Neural progenitor cell (in vitro differentiated cells): Measurements from ENCODE around the gene PDLIM5. TPM values are rescaled to one million over a fixed set of nuclear protein-coding genes. Genes with fewer than 3 reads are reported as not detected.
A peak's percentile ranks its signal among the peaks of the same experiment; 100 is the strongest.

Experiments used
- DNase-seq: peaks from one replicate; pipeline ENCODE4 v3.0.0-alpha.2; 2016; ENCODE audit warnings: low spot score
- H2AFZ ChIP-seq: fragments of 200-600 bp; sonication (generic); replicated peaks from 2 replicates; pipeline ENCODE4 v1.6.1; 2016; ENCODE audit warnings: antibody characterized with exemption
- H3F3A ChIP-seq: fragments of 200-600 bp; sonication (generic); 2 replicates; pipeline ENCODE4 v1.6.1; 2016; ENCODE audit warnings: antibody characterized with exemption, low read depth
- H3K27ac ChIP-seq: fragments of 200-600 bp; sonication (generic); 2 replicates; pipeline ENCODE4 v1.5.1; 2016; ENCODE audit warnings: mild to moderate bottlenecking
- H3K27me3 ChIP-seq: fragments of 200-600 bp; sonication (generic); 2 replicates; pipeline ENCODE4 v1.6.1; 2016; ENCODE audit warnings: mild to moderate bottlenecking, moderate library complexity
- H3K36me3 ChIP-seq: fragments of 200-600 bp; sonication (generic); 2 replicates; pipeline ENCODE4 v1.5.1; 2016
- H3K4me1 ChIP-seq: fragments of 200-600 bp; sonication (generic); 2 replicates; pipeline ENCODE4 v1.6.1; 2016; ENCODE audit warnings: mixed run types
- H3K4me2 ChIP-seq: fragments of 200-600 bp; sonication (generic); 2 replicates; pipeline ENCODE4 v1.6.1; 2016
- H3K4me3 ChIP-seq: fragments of 200-600 bp; sonication (generic); 2 replicates; pipeline ENCODE4 v1.5.1; 2016
- H3K79me2 ChIP-seq: fragments of 200-600 bp; sonication (generic); 2 replicates; pipeline ENCODE4 v1.6.1; 2016; ENCODE audit warnings: low read depth
- H3K9ac ChIP-seq: fragments of 200-600 bp; sonication (generic); 2 replicates; pipeline ENCODE4 v1.6.1; 2016
- H3K9me3 ChIP-seq: fragments of 200-600 bp; sonication (generic); 2 replicates; pipeline ENCODE4 v1.5.1; 2016; ENCODE audit warnings: low read depth
- H4K20me1 ChIP-seq: fragments of 200-600 bp; sonication (generic); 2 replicates; pipeline ENCODE4 v1.6.1; 2016; ENCODE audit warnings: low read depth
- H3K27ac Mint-ChIP-seq: 3 replicates; pipeline ENCODE4 v1.8.0; 2021; ENCODE audit warnings: mixed read lengths
- H3K27me3 Mint-ChIP-seq: 2 replicates; pipeline ENCODE4 v1.8.0; 2022; ENCODE audit warnings: low read depth, mild to moderate bottlenecking, inconsistent platforms, moderate library complexity, mixed read lengths; ENCODE audit not compliant: insufficient read depth
- H3K36me3 Mint-ChIP-seq: 3 replicates; pipeline ENCODE4 v1.8.0; 2021; ENCODE audit warnings: mixed read lengths
- H3K4me1 Mint-ChIP-seq: 3 replicates; pipeline ENCODE4 v1.8.0; 2021; ENCODE audit warnings: mixed read lengths
- H3K4me3 Mint-ChIP-seq: 3 replicates; pipeline ENCODE4 v1.8.0; 2021; ENCODE audit warnings: mild to moderate bottlenecking, moderate library complexity, mixed read lengths
- H3K9me3 Mint-ChIP-seq: 3 replicates; pipeline ENCODE4 v1.8.0; 2020; ENCODE audit warnings: mixed read lengths
- CTCF ChIP-seq: fragments of 200-600 bp; sonication (generic); IDR thresholded peaks from 2 replicates; pipeline ENCODE4 v1.5.1; 2017; ENCODE audit warnings: antibody characterized with exemption, mild to moderate bottlenecking
- EZH2 ChIP-seq: fragments of 200-600 bp; sonication (generic); IDR thresholded peaks from 2 replicates; pipeline ENCODE4 v1.6.1; 2017; ENCODE audit warnings: antibody characterized with exemption, mild to moderate bottlenecking, moderate library complexity
- EZH2phosphoT487 ChIP-seq: fragments of 200-600 bp; sonication (generic); IDR thresholded peaks from 2 replicates; pipeline ENCODE4 v1.6.1; 2017; ENCODE audit warnings: antibody characterized with exemption
- total RNA-seq: library from RNA; depleted of rRNA; stranded (reverse); fragments of >200 nt; gene quantifications from 2 replicates; pipeline ENCODE4 v1.2.3, GENCODE V29; 2015; ENCODE audit warnings: low replicate concordance

The PDLIM5 gene
- total RNA-seq, 1 donor from 2014 or later = 68.4 TPM

GRCh38 chr4:94566420-94566819 is 114.7 kb downstream of the PDLIM5 start:
- no peak overlapping the region for H3K27ac ChIP-seq
- no peak overlapping the region for H2AFZ ChIP-seq
- no peaks in the 10 kb centered on the region for H4K20me1 ChIP-seq
- H3K4me3 ChIP-seq = no peak overlapping the region
- Mint-ChIP-seq H3K9me3 (peaks cover 2% of the 10 kb centered on the region), H3K27ac (no peak overlapping the region), H3K36me3 (peaks cover 3% of the 10 kb centered on the region), H3K27me3 (no peaks in the 10 kb centered on the region), H3K4me1 (peaks cover 11% of the 10 kb centered on the region), H3K4me3 (no peak overlapping the region)
- no peaks in the 10 kb centered on the region for H3F3A ChIP-seq
- H3K4me1 ChIP-seq = peaks cover 20% of the 10 kb centered on the region
- DNase-seq = no peak
- peaks cover 12% of the 10 kb centered on the region for H3K79me2 ChIP-seq
- H3K9me3 ChIP-seq = no peaks in the 10 kb centered on the region
- H3K36me3 ChIP-seq = no peaks in the 10 kb centered on the region
- no peaks in the 10 kb centered on the region for H3K27me3 ChIP-seq
- no peak overlapping the region for H3K9ac ChIP-seq
- no peak overlapping the region for H3K4me2 ChIP-seq
- no peak for TF ChIP-seq EZH2
- no peak for TF ChIP-seq EZH2phosphoT487
- TF ChIP-seq CTCF = no peak

- H3K36me3 Mint-ChIP-seq = peaks cover 3% of the 10 kb centered on the region
- H3K27me3 Mint-ChIP-seq = no peaks in the 10 kb centered on the region
- H3K27ac Mint-ChIP-seq = no peak overlapping the region
- H3K9me3 Mint-ChIP-seq = peaks cover 2% of the 10 kb centered on the region
- no peaks in the 10 kb centered on the region for H3K36me3 ChIP-seq
- H3K9ac ChIP-seq = no peak overlapping the region
- H2AFZ ChIP-seq = no peak overlapping the region
- no peak overlapping the region for H3K4me3 Mint-ChIP-seq
- peaks cover 19% of the 10 kb centered on the region for H3K4me1 Mint-ChIP-seq
- no peaks in the 10 kb centered on the region for H4K20me1 ChIP-seq
- H3F3A ChIP-seq = no peaks in the 10 kb centered on the region
- H3K4me1 ChIP-seq = peaks cover 22% of the 10 kb centered on the region
- H3K4me3 ChIP-seq = no peak overlapping the region
- no peak for DNase-seq
- H3K79me2 ChIP-seq = peaks cover 12% of the 10 kb centered on the region
- no peaks in the 10 kb centered on the region for H3K9me3 ChIP-seq
- TF ChIP-seq EZH2 (no peak), EZH2phosphoT487 (no peak), CTCF (no peak)
- no peak overlapping the region for H3K4me2 ChIP-seq
- H3K27ac ChIP-seq = no peak overlapping the region
- H3K27me3 ChIP-seq = no peaks in the 10 kb centered on the region
Measured at GRCh38 chr4:94567811-94568210, 116.1 kb downstream of the PDLIM5 start.

GRCh38 chr4:94570558-94570957 is 118.8 kb downstream of the PDLIM5 start:
- Mint-ChIP-seq H3K36me3 (peaks cover 4% of the 10 kb centered on the region), H3K27me3 (no peaks in the 10 kb centered on the region)
- peaks cover 12% of the 10 kb centered on the region for H3K79me2 ChIP-seq

More at GRCh38 chr4:94570558-94570957, 118.8 kb downstream of the PDLIM5 start:
- Histone ChIP-seq H4K20me1 (no peaks in the 10 kb centered on the region), H3K4me1 (peaks cover 24% of the 10 kb centered on the region), H3K4me2 (peak overlapping the region; percentile 39), H3K4me3 (no peak overlapping the region), H2AFZ (no peak overlapping the region), H3K9ac (no peak overlapping the region), H3K9me3 (no peaks in the 10 kb centered on the region), H3F3A (peaks cover 7% of the 10 kb centered on the region), H3K27me3 (no peaks in the 10 kb centered on the region), H3K27ac (peak overlapping the region; percentile 14), H3K36me3 (no peaks in the 10 kb centered on the region)
- Mint-ChIP-seq H3K4me3 (no peak overlapping the region), H3K27ac (peak overlapping the region; percentile 34), H3K4me1 (peaks cover 27% of the 10 kb centered on the region), H3K9me3 (peaks cover 2% of the 10 kb centered on the region)
- TF ChIP-seq EZH2phosphoT487 (peak; percentile 35), CTCF (no peak), EZH2 (no peak)
- peak; percentile 46 for DNase-seq
